ENCODE measurements around the gene HRH3. TPM values are rescaled to one million over a fixed set of nuclear protein-coding genes. Genes with fewer than 3 reads are reported as not detected.

HRH3 gene
- total RNA-seq, 2 donors from 2014 or later = 0.18 to 0.51 TPM

GRCh38 chr20:62215020-62215990 lies 4.8 kb downstream of the HRH3 start:
- peaks cover 22% of the 10 kb centered on the region for H3K4me1 ChIP-seq (replicated peaks)
- H3K27ac ChIP-seq = peak overlapping the region; percentile 36 to 76
- peak; percentile 49 for DNase-seq (ENCODE audit: low spot score)
- H3K9me3 ChIP-seq = no peaks in the 10 kb centered on the region
- TF ChIP-seq POLR2A (IDR thresholded peaks at IDR 0.05) = no peak
- peak; percentile 69 for TF ChIP-seq POLR2AphosphoS5 (IDR thresholded peaks at IDR 0.05)
- intact Hi-C loops (cut with DNase I) = no loop called here
- no peaks in the 10 kb centered on the region for H3K36me3 ChIP-seq
- H3K27me3 ChIP-seq (replicated peaks; ENCODE audit: insufficient read depth) = no peaks in the 10 kb centered on the region
- WGBS = 68% methylated on average over 29 of the region's 29 CpGs
- no peak overlapping the region for H3K4me3 ChIP-seq

- Histone ChIP-seq H3K9me3 (no peaks in the 10 kb centered on the region), H3K4me3 (no peak overlapping the region), H3K36me3 (no peaks in the 10 kb centered on the region), H3K27me3 (replicated peaks; ENCODE audit: insufficient read depth) (no peaks in the 10 kb centered on the region), H3K4me1 (replicated peaks) (peaks cover 17% of the 10 kb centered on the region), H3K27ac (no peak overlapping the region)
- no peak for TF ChIP-seq CTCF (IDR thresholded peaks at IDR 0.05)
- no peak for TF ChIP-seq POLR2A (IDR thresholded peaks at IDR 0.05)
- no peak for TF ChIP-seq POLR2AphosphoS5 (IDR thresholded peaks at IDR 0.05)
- 25% methylated on average over 12 of the region's 12 CpGs for whole genome bisulfite sequencing
- intact Hi-C loops (cut with DNase I) = no loop called here
- DNase-seq (ENCODE audit: low spot score) = no peak
Observed at GRCh38 chr20:62214067-62214466, 6.0 kb downstream of the HRH3 start.

- no peak for TF ChIP-seq POLR2A (IDR thresholded peaks at IDR 0.05)
- no peak for TF ChIP-seq CTCF (IDR thresholded peaks at IDR 0.05)
- Histone ChIP-seq H3K9me3 (no peaks in the 10 kb centered on the region), H3K27me3 (replicated peaks; ENCODE audit: insufficient read depth) (no peaks in the 10 kb centered on the region), H3K4me1 (replicated peaks) (peaks cover 14% of the 10 kb centered on the region), H3K27ac (no peak overlapping the region), H3K4me3 (no peak overlapping the region), H3K36me3 (no peaks in the 10 kb centered on the region)
- 29% methylated on average over 10 of the region's 10 CpGs for WGBS
- no peak for DNase-seq (ENCODE audit: low spot score)
- intact Hi-C loops (cut with DNase I) = no loop called here
Observed at GRCh38 chr20:62212299-62212698, 7.8 kb downstream of the HRH3 start.

- no peaks in the 10 kb centered on the region for H3K27me3 ChIP-seq (replicated peaks; ENCODE audit: insufficient read depth)
- no peak overlapping the region for H3K4me3 ChIP-seq
- no peaks in the 10 kb centered on the region for H3K9me3 ChIP-seq
- no peak for DNase-seq (ENCODE audit: low spot score)
- no peak for TF ChIP-seq POLR2AphosphoS5 (IDR thresholded peaks at IDR 0.05)
- no peak for TF ChIP-seq CTCF (IDR thresholded peaks at IDR 0.05)
- TF ChIP-seq POLR2A (IDR thresholded peaks at IDR 0.05) = no peak
- no peaks in the 10 kb centered on the region for H3K36me3 ChIP-seq
- 69% methylated on average over 7 of the region's 9 CpGs for WGBS
- no peak overlapping the region for H3K27ac ChIP-seq
- intact Hi-C loops (cut with DNase I) = no loop called here
- peaks cover 14% of the 10 kb centered on the region for H3K4me1 ChIP-seq (replicated peaks)
Observed at GRCh38 chr20:62211769-62212288, 8.2 kb downstream of the HRH3 start.

- Histone ChIP-seq H3K27me3 (replicated peaks; ENCODE audit: insufficient read depth) (no peaks in the 10 kb centered on the region), H3K9me3 (no peaks in the 10 kb centered on the region), H3K27ac (no peak overlapping the region), H3K4me1 (replicated peaks) (peaks cover 14% of the 10 kb centered on the region), H3K36me3 (no peaks in the 10 kb centered on the region), H3K4me3 (no peak overlapping the region)
- no peak for DNase-seq (ENCODE audit: low spot score)
- intact Hi-C loops (cut with DNase I) = no loop called here
- WGBS = 85% methylated on average over 8 of the region's 8 CpGs
- TF ChIP-seq POLR2AphosphoS5 (IDR thresholded peaks at IDR 0.05) (no peak), CTCF (IDR thresholded peaks at IDR 0.05) (no peak), POLR2A (IDR thresholded peaks at IDR 0.05) (no peak)
Observed at GRCh38 chr20:62211216-62211615, 8.9 kb downstream of the HRH3 start.

Data from prostate gland (tissue), 2 donors.